Osteoblast (primary cell): ENCODE data around the gene TENT4B. TPM values are rescaled to one million over a fixed set of nuclear protein-coding genes. Genes with fewer than 3 reads are reported as not detected.

Source experiments
- DNase-seq: peaks from one replicate; pipeline ENCODE4 v3.0.0; 2011; ENCODE audit warnings: low spot score, mixed read lengths; ENCODE audit not compliant: insufficient read length; ENCODE audit errors: missing footprints
- H2AFZ ChIP-seq: 2 replicates; pipeline ENCODE4 v1.6.0; 2011; ENCODE audit warnings: mild to moderate bottlenecking, low read length
- H3K27ac ChIP-seq: 2 replicates; pipeline ENCODE4 v1.5.1; 2011; ENCODE audit warnings: mild to moderate bottlenecking, low read depth, low read length, moderate library complexity
- H3K27me3 ChIP-seq: 2 replicates; pipeline ENCODE4 v1.6.0; 2012; ENCODE audit warnings: mild to moderate bottlenecking, control low read depth, inconsistent platforms, low read length, moderate library complexity; ENCODE audit not compliant: insufficient read depth
- H3K36me3 ChIP-seq: 2 replicates; pipeline ENCODE4 v1.5.1; 2011; ENCODE audit warnings: mild to moderate bottlenecking, low read length, control low read depth, moderate library complexity; ENCODE audit not compliant: insufficient read depth
- H3K4me1 ChIP-seq: 2 replicates; pipeline ENCODE4 v1.5.1; 2011; ENCODE audit warnings: mild to moderate bottlenecking, low read length, control low read depth, moderate library complexity; ENCODE audit not compliant: insufficient read depth
- H3K4me2 ChIP-seq: 2 replicates; pipeline ENCODE4 v1.6.0; 2011; ENCODE audit warnings: mild to moderate bottlenecking, low read length; ENCODE audit not compliant: insufficient read depth
- H3K4me3 ChIP-seq: fragments of 200-600 bp; sonication (generic); 3 replicates; pipeline ENCODE4 v1.5.1; 2012; ENCODE audit warnings: mild to moderate bottlenecking, low read length, inconsistent platforms; ENCODE audit not compliant: insufficient read depth
- H3K79me2 ChIP-seq: 2 replicates; pipeline ENCODE4 v1.6.0; 2012; ENCODE audit warnings: mild to moderate bottlenecking, low read length, control low read depth, inconsistent platforms; ENCODE audit not compliant: insufficient read depth
- H3K9me3 ChIP-seq: 2 replicates; pipeline ENCODE4 v1.5.1; 2011; ENCODE audit warnings: low read depth, low read length, control low read depth
- H4K20me1 ChIP-seq: 2 replicates; pipeline ENCODE4 v1.6.0; 2012; ENCODE audit warnings: mild to moderate bottlenecking, low read length, control low read depth; ENCODE audit not compliant: insufficient read depth
- total RNA-seq: library from RNA; depleted of rRNA; stranded (reverse); fragments of >200 nt; gene quantifications from 2 replicates; pipeline ENCODE4 v1.2.3, GENCODE V29; 2012
- TF ChIP-seq, protein P1 (sequence below): IDR thresholded peaks from 2 replicates; pipeline ENCODE4 v1.5.1; 2011; ENCODE audit warnings: mild to moderate bottlenecking, low read depth, low read length, moderate library complexity; ENCODE audit errors: extremely low read depth

Gene TENT4B
- total RNA-seq, 1 donor = 10.1 TPM

DNA sequence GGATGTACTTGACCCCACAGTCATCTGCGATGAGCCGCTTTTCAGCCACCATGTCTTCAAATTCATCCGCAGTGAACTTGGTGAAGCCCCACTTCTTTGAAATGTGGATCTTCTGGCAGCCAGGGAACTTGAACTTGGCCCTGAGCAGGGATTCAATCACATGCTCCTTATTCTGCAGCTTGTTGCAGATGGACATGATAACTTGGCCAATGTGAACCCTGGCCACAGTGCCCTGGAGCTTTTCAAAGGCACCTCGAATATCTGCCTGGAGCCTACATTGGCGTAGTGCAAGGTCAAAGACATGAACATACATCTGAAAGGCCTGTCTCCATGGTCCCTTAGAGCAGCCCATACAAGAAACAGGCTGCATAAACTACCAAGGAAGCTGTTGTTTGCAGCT, 1.8 kb upstream of the TENT4B start:
- Histone ChIP-seq H3K27ac (no peak overlapping the region), H2AFZ (peak overlapping the region; percentile 20), H3K9me3 (no peaks in the 10 kb centered on the region), H3K4me1 (peaks cover 18% of the 10 kb centered on the region), H3K4me3 (no peak overlapping the region), H3K4me2 (no peak overlapping the region), H4K20me1 (peaks cover 23% of the 10 kb centered on the region), H3K27me3 (no peaks in the 10 kb centered on the region), H3K79me2 (peaks cover 24% of the 10 kb centered on the region), H3K36me3 (no peaks in the 10 kb centered on the region)
- TF ChIP-seq, protein P1, sequence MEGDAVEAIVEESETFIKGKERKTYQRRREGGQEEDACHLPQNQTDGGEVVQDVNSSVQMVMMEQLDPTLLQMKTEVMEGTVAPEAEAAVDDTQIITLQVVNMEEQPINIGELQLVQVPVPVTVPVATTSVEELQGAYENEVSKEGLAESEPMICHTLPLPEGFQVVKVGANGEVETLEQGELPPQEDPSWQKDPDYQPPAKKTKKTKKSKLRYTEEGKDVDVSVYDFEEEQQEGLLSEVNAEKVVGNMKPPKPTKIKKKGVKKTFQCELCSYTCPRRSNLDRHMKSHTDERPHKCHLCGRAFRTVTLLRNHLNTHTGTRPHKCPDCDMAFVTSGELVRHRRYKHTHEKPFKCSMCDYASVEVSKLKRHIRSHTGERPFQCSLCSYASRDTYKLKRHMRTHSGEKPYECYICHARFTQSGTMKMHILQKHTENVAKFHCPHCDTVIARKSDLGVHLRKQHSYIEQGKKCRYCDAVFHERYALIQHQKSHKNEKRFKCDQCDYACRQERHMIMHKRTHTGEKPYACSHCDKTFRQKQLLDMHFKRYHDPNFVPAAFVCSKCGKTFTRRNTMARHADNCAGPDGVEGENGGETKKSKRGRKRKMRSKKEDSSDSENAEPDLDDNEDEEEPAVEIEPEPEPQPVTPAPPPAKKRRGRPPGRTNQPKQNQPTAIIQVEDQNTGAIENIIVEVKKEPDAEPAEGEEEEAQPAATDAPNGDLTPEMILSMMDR = no peak
- no peak for DNase-seq

GRCh38 chr16:50151756-50152155, 1.4 kb upstream of the TENT4B start:
- Histone ChIP-seq H2AFZ (peak overlapping the region; percentile 95), H3K27ac (no peak overlapping the region)
- TF ChIP-seq, protein P1 = no peak

GRCh38 chr16:50152351-50152806, 727 bp upstream of the TENT4B start:
- TF ChIP-seq, protein P1 = no peak
- H3K4me2 ChIP-seq = peak overlapping the region; percentile 91
- peaks cover 18% of the 10 kb centered on the region for H3K4me1 ChIP-seq
- H3K27ac ChIP-seq = peak overlapping the region; percentile 91
- H3K4me3 ChIP-seq = peak overlapping the region; percentile 81
- peaks cover 34% of the 10 kb centered on the region for H3K79me2 ChIP-seq
- H3K9me3 ChIP-seq = no peaks in the 10 kb centered on the region
- H2AFZ ChIP-seq = peak overlapping the region; percentile 95
- peaks cover 33% of the 10 kb centered on the region for H4K20me1 ChIP-seq
- no peaks in the 10 kb centered on the region for H3K36me3 ChIP-seq
- H3K27me3 ChIP-seq = no peaks in the 10 kb centered on the region
- no peak for DNase-seq

More at GRCh38 chr16:50151756-50152155, 1.4 kb upstream of the TENT4B start:
- H3K27me3 ChIP-seq = no peaks in the 10 kb centered on the region
- H4K20me1 ChIP-seq = peaks cover 27% of the 10 kb centered on the region
- peak overlapping the region; percentile 81 for H3K4me3 ChIP-seq
- no peak for DNase-seq
- H3K9me3 ChIP-seq = no peaks in the 10 kb centered on the region
- no peaks in the 10 kb centered on the region for H3K36me3 ChIP-seq
- peaks cover 28% of the 10 kb centered on the region for H3K79me2 ChIP-seq
- H3K4me2 ChIP-seq = peak overlapping the region; percentile 91
- H3K4me1 ChIP-seq = peaks cover 18% of the 10 kb centered on the region

DNA sequence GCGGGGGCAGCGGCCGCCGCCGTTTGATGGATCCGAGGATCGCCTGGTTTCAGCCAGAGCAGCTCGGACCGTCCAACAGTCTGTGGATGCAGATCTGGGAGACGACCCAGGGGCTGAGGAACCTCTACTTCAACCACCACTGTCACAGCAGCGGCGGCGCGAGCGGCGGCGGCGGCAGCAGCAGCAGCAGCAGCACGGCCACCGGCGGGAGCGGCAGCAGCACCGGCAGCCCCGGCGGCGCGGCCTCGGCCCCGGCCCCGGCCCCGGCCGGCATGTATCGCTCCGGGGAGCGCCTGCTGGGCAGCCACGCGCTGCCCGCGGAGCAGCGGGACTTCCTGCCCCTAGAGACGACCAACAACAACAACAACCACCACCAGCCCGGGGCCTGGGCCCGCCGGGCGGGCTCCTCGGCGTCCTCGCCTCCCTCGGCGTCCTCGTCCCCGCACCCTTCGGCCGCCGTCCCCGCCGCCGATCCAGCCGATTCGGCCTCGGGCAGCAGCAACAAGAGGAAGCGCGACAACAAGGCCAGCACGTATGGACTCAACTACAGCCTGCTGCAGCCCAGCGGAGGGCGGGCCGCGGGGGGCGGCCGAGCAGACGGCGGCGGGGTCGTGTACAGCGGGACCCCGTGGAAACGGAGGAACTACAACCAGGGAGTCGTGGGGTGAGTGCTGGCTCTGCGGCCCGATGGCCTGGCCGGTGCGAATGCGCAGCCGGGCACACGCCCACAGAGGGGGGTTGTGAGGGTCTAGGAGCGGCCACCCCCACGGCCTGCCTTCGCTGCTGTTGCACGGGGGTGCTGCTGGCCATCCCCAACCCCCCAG, 702 bp downstream of the TENT4B start:
- Histone ChIP-seq H4K20me1 (peaks cover 43% of the 10 kb centered on the region), H3K4me2 (peak overlapping the region; percentile 90), H3K4me1 (peaks cover 18% of the 10 kb centered on the region), H2AFZ (peak overlapping the region; percentile 23), H3K79me2 (peaks cover 48% of the 10 kb centered on the region), H3K27ac (peak overlapping the region; percentile 19), H3K9me3 (no peaks in the 10 kb centered on the region), H3K4me3 (peak overlapping the region; percentile 87), H3K27me3 (no peaks in the 10 kb centered on the region), H3K36me3 (no peaks in the 10 kb centered on the region)
- TF ChIP-seq, protein P1 = no peak
- peak; percentile 86 for DNase-seq
